Glomerular endothelial cell (primary cell): ENCODE measurements around the gene C6orf141. TPM values are rescaled to one million over a fixed set of nuclear protein-coding genes. Genes with fewer than 3 reads are reported as not detected.

Source experiments
- DNase-seq: peaks from one replicate; pipeline ENCODE4 v3.0.0-alpha.2; 2011; ENCODE audit warnings: low read depth, low spot score; ENCODE audit errors: extremely low read depth
- total RNA-seq: library from RNA; depleted of rRNA; stranded (reverse); fragments of >200 nt; gene quantifications from 2 replicates; pipeline ENCODE4 v1.2.3, GENCODE V29; 2015

The C6orf141 gene
- total RNA-seq, 1 donor from 2014 or later: 28.1 TPM

DNA sequence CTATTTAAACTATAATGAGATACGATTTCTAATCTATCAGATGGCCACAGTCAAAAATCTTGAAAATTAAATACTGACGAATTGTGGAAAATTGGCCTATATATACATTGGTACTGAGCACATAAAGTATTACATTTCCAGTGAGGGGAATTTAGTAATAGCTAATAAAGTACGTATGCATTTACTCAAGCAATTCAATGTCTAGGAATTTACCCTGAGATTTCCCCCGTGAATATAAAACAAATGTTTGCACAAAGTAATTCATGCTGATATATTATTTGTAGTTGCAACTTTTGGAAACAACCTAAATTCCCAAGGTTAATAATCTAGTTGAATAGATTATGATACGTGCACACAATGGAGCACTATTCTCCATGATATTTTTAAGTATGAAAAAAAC lies 14.7 kb upstream of the C6orf141 start:
- no peak for DNase-seq

DNA sequence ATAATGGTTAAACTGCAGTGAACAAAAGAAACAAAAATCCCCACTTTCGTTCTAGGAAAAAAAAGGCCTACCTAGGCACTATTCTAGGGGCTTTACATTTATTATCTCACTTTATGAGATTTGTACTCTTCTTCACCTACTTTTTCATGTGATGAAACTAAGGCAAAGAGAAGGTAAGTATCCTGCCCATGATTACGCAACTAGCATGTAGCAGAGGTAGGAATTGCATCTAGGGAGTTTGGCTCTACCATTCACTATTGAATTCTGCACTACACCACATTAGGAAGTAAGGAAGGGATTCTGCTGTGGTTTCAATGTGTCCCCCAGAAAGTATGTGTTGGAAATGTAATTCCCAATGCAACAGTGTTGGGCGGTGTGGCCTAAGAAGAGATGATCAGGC lies 11.4 kb upstream of the C6orf141 start:
- DNase-seq: no peak

DNA sequence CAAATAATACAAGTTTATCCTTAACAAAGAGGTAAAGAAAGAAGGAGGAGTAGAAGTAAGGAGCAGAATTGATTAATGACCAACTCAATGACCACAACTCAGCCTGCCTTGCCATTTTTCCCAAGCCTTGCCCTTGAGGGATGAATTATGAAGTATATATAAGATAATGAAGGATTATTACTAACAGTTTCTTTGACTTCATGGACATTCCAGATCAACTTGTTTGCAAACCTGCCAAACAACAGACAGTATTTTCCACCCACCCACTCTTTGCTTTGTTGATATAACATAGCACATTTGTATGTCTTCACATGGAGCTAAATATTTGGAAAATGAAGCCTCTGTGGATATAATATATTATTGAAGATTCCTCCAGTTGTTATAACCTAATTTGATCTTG lies 9.9 kb upstream of the C6orf141 start:
- no peak for DNase-seq

DNA sequence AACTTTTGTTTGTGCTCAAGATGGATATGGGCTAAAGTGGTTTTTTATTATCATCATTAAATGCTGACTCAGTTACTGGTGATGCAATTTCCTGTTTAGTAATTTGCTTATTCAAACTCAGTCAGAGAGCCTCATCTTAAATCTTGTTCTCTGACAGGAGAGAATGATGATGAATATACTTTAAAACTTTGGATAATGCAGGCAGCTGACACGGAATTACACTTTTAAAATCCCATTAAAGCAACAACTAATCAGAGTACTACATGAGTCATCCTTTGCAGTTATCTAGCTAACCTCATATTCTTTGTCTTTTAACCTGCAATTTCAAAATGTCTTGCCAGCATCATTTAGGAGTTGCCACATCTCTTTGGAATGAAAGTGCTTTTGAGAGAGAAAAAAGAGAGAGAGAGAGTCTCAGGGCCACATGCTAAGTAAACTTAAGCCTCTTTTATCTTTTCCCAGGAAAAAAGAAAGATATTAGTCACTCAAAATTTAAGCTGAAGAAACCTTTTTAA lies 9.2 kb upstream of the C6orf141 start:
- DNase-seq: no peak

DNA sequence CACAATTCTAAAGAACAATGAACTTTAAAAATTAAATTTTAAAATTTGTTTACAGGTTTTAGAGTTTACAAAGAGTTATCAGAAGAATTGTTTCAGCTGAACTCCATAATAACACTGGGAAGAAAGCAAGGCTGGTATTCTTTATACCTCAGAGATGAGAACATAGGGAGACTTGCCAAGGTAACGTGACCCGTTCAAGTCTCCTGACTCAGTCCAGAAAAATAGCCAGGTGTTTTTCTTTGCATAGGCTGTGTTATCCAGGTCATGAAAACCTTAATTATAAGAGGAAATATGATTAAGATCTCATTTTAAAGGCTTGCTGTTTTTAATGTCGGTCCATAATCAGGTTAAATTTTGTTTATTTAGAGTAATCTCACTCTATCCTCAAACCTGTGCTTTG lies 8.5 kb upstream of the C6orf141 start:
- DNase-seq: no peak

DNA sequence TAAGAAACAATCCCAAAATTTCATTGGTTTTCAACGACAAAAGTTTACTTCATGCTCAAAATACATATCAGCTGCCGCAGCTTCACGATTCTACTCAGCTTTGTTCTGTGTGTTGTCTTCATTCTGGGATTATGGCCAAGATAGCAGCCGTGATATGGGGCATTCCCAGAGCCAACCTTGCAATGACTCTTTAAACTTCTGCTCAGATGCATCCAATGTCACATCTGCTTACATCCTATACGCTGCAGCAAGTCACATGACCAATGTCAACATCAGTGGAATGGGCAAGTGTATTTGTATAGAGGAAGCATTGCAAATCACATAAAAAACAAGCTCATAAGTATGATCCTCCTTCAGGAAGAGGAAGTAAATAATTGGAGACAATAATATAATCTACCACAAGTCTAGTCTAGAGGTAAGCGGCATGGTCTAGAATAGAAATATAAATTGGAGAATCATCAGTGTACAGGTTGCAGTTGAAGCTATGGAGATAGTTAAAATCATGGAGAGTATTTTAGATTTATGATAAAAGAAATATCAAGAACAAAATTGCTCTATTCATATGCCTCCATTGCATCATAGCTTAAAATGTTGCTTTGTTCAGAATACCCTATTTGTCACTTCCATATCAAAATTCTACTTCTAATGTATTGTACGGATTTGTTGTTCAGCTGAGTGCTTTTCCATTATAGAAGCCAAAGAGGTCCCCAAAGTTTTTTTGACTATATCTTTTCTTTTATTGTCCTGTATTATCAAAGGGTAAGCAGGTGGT lies 7.2 kb upstream of the C6orf141 start:
- no peak for DNase-seq

DNA sequence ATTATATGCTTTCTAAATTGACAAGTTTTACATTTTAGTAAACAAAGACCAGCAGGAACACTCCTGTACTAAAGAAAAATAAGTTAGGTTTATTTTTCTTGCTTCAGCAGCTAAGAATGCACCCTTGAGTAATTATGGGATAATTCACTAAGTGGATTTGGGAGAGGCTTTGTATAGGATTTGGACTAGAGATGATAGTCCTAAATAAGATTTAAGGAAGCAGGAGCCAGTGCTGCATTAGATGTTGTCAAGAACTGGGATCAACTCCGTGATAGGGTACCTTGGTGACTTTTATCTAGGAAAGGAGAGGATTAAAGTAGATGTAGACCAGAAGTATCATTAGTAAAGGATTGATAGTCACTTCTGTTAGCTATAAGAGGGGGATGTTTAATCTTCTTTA lies 4.1 kb upstream of the C6orf141 start:
- DNase-seq: no peak

DNA sequence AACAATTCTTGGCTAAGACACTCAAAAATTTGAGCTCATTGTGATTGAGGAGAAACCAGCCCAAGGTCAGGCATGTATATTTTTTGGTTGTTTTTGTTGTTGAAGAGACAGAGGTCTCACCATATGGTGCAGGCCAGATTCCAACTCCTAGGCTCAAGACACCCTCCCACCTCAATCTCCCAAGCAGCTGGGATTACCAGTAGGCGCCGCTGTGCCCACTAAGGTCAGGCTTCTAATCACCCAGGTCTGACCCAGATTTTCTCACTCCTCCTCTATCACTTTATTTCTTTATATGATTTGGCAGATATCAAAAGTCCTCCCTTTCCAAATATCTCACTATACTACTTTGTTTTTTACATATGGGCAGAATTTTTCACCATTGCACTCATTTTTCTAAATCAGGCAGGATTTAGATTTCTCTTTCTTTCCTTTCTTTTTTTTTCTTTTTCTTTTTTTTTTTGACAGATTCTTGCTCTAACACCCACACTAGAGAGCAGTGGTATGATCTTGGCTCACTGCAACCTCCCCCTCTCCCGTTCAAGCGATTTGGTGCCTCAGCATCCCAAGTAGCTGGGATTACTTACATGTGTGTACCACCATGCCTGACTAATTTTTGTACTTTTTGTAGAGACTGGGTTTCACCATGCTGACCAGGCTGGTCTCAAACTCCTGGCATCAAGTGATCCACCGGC lies 1.7 kb upstream of the C6orf141 start:
- DNase-seq: no peak

DNA sequence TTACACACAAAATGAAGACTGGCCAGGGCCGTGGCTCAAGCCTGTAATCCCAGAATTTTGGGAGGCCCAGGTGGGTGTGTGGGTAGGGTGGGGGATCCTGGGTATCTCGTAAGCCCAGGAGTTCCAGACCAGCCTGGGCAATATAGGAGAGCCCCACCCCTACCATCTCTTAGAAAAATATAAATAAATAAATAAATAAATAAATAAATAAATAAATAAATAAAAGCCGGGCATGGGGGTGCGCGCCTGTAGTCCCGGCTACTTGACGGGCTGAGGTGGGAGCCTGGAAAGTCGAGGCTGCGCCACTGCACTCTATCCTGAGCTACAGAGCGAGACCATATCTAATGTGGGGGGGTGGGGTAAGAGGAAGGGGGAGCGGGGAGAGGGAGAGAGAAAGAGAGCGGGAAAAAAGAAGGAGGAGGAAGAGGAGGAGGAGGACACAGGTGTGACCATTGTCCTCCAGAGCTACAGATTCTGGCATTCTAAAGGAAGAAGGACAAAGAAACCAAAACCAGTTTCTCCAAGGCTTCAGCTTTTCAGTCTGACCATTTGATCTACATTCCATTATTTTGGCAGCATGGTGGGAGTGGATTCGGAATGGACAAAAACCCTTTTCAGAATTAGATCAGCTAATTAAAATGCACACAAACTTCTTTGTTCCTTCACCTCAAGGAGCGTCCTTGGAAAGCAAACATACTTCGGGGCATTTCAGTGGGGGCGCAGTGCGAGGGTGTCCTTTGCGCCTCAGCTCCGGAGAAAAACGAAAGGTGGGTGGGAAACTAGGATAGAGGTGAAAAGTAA lies 577 bp upstream of the C6orf141 start:
- DNase-seq: no peak

DNA sequence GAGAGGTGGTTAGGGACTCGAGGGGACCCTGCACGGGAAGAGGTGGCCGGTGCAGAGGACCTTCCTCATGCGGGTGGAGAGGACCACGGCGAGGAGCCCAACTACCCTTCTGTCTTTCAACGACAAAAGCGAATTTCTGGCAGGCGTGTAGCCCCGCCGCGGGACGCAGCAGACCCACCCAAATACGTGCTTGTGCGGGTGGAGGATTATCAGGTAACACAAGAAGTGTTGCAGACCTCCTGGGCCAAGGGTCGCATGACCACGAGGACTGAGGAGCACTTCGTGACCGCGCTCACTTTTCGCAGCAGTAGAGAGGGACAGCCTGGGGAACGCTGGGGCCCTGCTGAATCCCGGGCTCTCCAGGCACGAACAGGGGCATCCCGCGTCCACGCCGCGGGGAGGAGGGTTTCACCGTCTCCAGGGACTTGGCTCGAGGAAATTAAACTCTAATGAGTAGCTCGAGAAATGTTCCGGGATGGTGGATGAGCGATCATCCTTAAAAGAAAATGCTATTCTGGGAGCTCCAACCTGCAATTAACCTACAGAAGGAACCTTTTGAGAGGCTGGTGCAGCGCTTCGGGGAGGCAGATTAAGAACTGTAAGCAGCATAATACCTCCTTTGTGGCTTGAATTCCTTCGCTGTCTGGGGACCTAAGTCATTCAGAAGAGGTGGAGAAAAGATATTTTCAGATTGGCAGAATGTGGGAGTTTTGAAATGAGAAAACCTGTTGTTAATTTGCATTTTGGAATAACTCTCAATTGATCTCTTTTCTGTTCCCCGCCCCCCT lies 804 bp downstream of the C6orf141 start:
- no peak for DNase-seq

DNA sequence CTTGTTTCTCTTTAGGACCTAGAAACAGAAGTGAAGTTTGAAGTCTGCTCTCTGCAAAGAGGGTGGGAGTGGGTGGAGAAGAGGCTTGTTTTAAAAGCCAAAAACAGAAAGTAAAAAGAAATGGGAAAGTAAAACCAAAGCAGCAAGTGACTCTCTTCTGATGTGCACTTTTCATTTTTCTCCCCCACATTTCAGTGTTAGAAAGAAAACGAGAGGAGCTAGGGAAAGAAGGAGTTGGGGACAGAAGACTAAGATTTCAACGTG lies 1.3 kb downstream of the C6orf141 start:
- DNase-seq: no peak

DNA sequence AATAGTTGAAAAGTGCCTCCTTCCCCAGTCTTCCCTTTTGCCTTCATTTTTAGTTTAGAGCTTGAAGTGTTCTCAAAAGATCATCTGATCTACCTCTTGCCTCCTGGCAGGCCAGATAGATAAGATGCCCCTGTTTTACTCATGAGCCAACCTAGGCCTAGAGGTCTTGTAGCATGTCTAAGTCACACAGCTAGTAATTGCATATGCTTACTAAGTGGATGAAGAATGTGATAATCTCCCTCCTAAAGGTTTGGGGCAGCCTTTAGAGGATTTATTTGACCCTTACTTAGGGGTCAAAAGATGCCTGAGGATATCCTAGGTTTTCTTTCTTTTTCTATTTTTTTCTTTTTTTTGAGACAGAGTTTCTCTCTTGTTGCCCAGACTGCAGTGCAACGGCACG lies 2.1 kb downstream of the C6orf141 start:
- no peak for DNase-seq

DNA sequence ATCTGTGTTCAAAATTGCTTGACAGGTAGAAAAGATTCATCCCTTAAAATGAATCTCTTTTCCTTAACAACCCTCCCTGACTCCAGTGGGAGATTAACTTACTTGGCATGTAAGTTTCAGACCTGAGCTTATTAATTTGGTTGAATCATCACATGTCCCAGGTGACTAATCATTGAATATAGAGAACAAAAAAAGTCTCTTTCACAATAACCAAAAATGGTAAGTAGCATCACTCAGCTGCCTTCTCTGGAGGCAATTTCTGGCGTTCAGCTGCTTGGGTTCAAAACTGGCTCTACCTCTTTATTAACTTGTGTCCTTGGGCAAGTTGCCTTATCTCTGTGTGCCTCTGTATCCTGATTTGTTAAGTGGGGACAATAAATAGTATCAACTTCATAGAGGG lies 2.9 kb downstream of the C6orf141 start:
- no peak for DNase-seq

DNA sequence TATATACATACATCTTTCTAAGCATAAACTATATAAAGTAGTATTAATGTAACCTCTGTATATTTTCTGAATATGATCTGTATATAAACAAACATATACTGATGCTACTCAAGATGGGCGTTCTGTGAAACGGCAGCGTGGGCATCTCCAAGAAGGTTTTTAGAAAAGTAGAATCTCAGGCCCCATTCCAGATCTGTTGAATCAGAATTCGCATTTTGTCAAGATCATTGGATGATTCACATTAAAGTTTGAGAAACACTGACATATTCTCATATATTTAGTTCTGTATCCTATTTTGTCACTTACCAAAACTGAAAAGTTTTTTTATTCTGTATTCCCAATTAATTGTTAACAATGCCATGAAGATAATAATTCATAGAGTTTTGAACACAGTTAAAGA lies 5.5 kb downstream of the C6orf141 start:
- DNase-seq: no peak

DNA sequence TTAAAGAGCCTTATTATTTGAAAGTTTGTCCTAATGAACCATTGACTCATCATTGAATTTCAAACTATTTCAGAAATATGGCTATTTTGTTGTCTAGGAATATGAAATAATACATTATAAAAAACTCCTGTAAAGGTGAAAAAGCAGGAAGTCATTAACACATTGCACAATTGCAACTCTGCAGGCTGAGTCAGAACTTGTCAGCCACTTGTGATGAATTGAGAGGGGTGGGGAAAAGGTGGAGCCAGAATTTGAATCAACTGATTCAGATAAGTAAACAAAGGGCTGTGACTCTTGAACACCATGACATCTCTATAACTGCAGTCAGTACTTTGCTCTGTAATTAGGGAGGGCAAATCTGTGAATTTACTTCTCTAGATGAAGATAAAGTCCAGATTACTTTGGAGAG lies 6.0 kb downstream of the C6orf141 start:
- peak; percentile 91 for DNase-seq

DNA sequence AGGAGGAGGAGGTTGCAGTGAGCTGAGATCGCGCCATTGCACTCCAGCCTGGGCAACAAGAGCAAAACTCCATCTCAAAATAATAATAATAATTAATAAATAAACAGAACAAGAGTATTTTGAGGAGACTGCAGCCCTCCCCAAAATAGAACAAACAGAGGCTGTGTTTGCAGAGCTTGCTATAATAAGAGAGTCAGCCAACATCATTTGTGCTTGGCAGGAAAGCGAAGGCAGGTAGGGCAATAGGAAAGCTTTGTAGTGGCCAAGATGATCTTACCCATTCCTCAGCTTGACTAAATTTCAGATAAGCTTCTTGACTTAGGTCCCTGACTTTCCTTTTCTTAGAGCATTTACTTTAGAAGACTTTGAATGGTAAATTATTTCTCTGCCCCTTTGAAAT lies 6.7 kb downstream of the C6orf141 start:
- DNase-seq: no peak

DNA sequence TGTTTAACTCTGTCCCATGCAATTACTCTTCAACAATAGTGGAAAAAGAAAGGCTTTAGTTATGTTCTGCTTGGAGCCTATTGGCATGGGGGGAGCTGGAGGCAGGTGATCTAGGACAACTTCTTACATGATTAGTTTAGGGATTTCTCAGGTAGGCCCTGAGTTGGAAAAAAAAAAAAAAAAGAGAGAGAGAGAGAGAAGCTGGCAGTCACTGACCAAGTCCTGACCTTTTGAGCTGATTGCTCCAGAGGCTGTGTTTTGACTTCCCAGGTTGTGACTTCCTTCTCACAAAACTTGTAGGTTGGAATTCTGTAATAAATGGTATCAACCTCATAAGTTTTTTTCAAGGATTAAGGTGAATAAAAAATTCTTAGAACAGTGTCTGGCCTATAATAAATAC lies 7.8 kb downstream of the C6orf141 start:
- DNase-seq: no peak

DNA sequence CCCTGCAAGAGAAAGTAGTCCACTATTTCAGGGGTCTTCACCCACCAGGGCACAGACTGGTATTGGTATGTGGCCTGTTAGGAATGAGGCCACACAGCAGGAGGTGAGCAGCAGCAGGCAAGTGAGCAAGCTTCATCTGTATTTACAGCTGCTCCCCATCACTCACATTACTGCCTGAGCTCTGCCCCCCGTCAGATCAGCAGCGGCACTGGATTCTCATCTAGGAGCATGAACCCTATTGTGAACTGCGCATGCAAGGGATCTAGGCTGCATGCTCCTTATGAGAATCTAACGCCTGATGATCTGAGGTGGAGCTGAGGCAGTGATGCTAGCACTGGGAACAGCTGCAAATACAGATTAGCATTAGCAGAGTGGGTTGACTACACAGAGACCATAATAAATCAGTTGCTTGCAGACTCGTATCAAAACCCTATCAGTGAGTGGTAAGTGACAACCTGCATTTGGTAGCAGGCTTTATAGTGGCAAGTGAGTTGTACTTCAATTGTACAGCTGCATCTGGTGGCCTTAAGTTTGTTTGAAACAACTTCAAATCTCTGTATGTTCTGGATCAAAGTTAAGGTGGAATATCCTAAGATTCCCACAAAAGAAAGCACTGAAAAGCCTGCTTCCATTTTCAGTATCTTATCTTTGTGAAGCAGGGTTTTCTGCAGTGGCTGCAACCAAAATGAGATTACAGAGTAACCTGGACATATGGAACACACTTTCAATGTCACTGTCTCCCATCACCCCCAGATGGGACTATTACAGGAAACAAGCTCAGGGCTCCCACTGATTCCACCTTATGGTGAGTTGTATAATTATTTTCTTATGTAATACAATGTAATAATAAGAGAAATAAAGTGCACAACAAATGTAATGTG lies 12.8 kb downstream of the C6orf141 start:
- DNase-seq: no peak

DNA sequence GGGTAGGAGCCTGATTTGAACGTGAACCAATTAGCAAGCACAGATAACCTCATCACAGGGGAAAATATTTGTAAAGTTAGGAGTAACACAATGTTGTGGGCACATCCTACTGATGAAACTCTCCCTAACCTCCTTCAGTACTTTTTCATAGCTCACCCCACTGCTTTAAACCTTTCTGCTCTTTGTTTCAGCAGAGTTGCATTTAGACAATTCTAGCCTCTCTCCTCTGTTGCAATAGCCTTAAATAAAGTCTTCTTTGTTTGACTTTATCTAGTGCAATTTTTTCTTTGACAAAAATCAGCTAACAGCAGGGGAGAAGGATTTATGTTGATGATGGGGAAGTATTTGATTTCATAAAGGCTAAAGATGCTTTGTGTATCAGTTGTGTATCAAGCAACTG lies 14.1 kb downstream of the C6orf141 start:
- DNase-seq: no peak

DNA sequence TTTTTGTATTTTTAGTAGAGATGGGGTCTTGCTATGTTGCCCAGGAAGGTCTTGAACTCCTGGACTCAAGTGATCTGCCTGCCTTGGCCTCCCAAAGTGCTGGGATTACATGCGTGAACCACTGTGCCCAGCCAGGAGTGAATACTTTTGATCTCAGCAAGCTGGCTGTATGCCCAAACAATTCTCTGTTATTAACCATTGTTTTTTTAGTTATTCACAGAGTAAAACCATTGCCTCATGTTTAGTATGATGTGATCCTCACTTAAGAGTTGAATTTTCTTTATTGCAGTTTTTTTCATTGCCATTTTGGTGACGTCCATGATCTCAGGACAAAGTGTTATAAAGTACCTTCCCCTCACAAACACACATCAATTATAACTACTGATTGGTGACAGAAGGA lies 14.8 kb downstream of the C6orf141 start:
- DNase-seq: no peak
